HepG2 (cell line): Measurements from ENCODE around the gene MAP3K14. TPM values are rescaled to one million over a fixed set of nuclear protein-coding genes. Genes with fewer than 3 reads are reported as not detected.

Experiments used
- AHR ChIP-seq: IDR thresholded peaks from 2 replicates; pipeline ENCODE4 v1.6.1; 2018; ENCODE audit warnings: missing genetic modification reagents, missing compliant biosample characterization
- ASH2L ChIP-seq: fragments of 300-600, 200-600 bp; sonication (generic); IDR thresholded peaks from 2 replicates; pipeline ENCODE4 v1.7.0; 2017; ENCODE audit warnings: low read depth, mild to moderate bottlenecking, moderate library complexity, mixed read lengths, low read length; ENCODE audit not compliant: insufficient read length
- HCFC1 ChIP-seq: fragments of 150-350 bp; IDR thresholded peaks from 2 replicates; pipeline ENCODE4 v1.6.1; 2014; ENCODE audit warnings: low read depth, low read length
- HHEX ChIP-seq: IDR thresholded peaks from 2 replicates; pipeline ENCODE4 v1.6.1; 2016; ENCODE audit warnings: control low read depth
- HIVEP1 ChIP-seq: sonication (generic); formaldehyde crosslinking; IDR thresholded peaks from 2 replicates; pipeline ENCODE4 v1.4.0; 2020; ENCODE audit warnings: mild to moderate bottlenecking, missing genetic modification reagents
- LCORL ChIP-seq, 2 experiments: fragments of 450-650 bp in 1 of 2; sonication (generic) in 1 of 2; formaldehyde crosslinking in 1 of 2; IDR thresholded peaks; 2 replicates each; pipeline versions ENCODE4 v1.5.0 to v1.6.1; 2017 to 2020; ENCODE audit warnings: antibody characterized with exemption in 1 of 2, missing genetic modification reagents in 1 of 2
- MEIS2 ChIP-seq: sonication (generic); formaldehyde crosslinking; IDR thresholded peaks from 2 replicates; pipeline ENCODE4 v1.9.0; 2021; ENCODE audit warnings: mild to moderate bottlenecking, missing genetic modification reagents
- PTBP1 ChIP-seq: fragments of 200-400 bp; formaldehyde crosslinking; IDR thresholded peaks from 2 replicates; pipeline ENCODE4 v1.6.1; 2018; ENCODE audit warnings: low read length, low read depth; ENCODE audit not compliant: poor library complexity, severe bottlenecking
- RELA ChIP-seq: sonication (generic); formaldehyde crosslinking; IDR thresholded peaks from 2 replicates; pipeline ENCODE4 v1.4.0; 2020; ENCODE audit warnings: missing genetic modification reagents
- SMARCE1 ChIP-seq: fragments of 450-650 bp; IDR thresholded peaks from 2 replicates; pipeline ENCODE4 v1.6.1; 2017; ENCODE audit warnings: borderline replicate concordance
- SSRP1 ChIP-seq: IDR thresholded peaks from 2 replicates; pipeline ENCODE4 v1.6.1; 2016; ENCODE audit warnings: control low read depth
- TCF7L2 ChIP-seq: IDR thresholded peaks from 2 replicates; pipeline ENCODE4 v1.6.1; 2011; ENCODE audit warnings: mild to moderate bottlenecking, low read depth, low read length, moderate library complexity
- ZFP37 ChIP-seq: sonication (generic); formaldehyde crosslinking; IDR thresholded peaks from 2 replicates; pipeline ENCODE4 v1.4.0; 2020; ENCODE audit warnings: missing genetic modification reagents, borderline replicate concordance
- ZNF235 ChIP-seq: sonication (generic); formaldehyde crosslinking; IDR thresholded peaks from 2 replicates; pipeline ENCODE4 v1.8.1; 2023; ENCODE audit warnings: mild to moderate bottlenecking, missing genetic modification reagents, borderline replicate concordance
- polyA plus RNA-seq, 8 experiments: library from polyadenylated mRNA; depleted of rRNA in 3 of 8; stranded (reverse) in 7 of 8; unstranded in 1 of 8; fragments of >200 nt; fragmentation: Illumina TruSeq in 4 of 8; extraction: Trizol in 4 of 8; gene quantifications; 2 replicates each; pipeline versions ENCODE4 v1.2.1 to v1.2.3, GENCODE V29; 2011 to 2016; ENCODE audit warnings: low read depth in 4 of 8, missing spikeins in 1 of 8, mixed read lengths in 1 of 8; ENCODE audit not compliant: insufficient read depth in 1 of 8
- total RNA-seq, 5 experiments: library from RNA; depleted of rRNA; stranded (reverse); fragments of >200 nt; fragmentation: Illumina TruSeq; extraction: Trizol; gene quantifications; 2 replicates each; pipeline ENCODE4 v1.2.3, GENCODE V29; 2016; ENCODE audit warnings: low read depth in 1 of 5
- TF ChIP-seq, protein P1 (sequence below): sonication (generic); formaldehyde crosslinking; IDR thresholded peaks from 2 replicates; pipeline ENCODE4 v1.4.0; 2020; ENCODE audit warnings: missing genetic modification reagents
- TF ChIP-seq, protein P2 (sequence below): sonication (generic); formaldehyde crosslinking; IDR thresholded peaks from 2 replicates; pipeline ENCODE4 v1.4.0; 2020; ENCODE audit warnings: low read depth, missing genetic modification reagents
- TF ChIP-seq, protein P3 (sequence below): sonication (generic); formaldehyde crosslinking; IDR thresholded peaks from 2 replicates; pipeline ENCODE4 v1.5.1; 2020; ENCODE audit warnings: missing genetic modification reagents, mild to moderate bottlenecking, borderline replicate concordance
- TF ChIP-seq, protein P4 (sequence below): sonication (generic); formaldehyde crosslinking; IDR thresholded peaks from 2 replicates; pipeline ENCODE4 v1.5.1; 2020; ENCODE audit warnings: mild to moderate bottlenecking, missing genetic modification reagents

Gene MAP3K14
- total and polyA plus RNA-seq, 2 of the 13 experiments (the other 11 are each of a cell fraction or from before 2014, with no cell fraction given) = 2.6 TPM

DNA sequence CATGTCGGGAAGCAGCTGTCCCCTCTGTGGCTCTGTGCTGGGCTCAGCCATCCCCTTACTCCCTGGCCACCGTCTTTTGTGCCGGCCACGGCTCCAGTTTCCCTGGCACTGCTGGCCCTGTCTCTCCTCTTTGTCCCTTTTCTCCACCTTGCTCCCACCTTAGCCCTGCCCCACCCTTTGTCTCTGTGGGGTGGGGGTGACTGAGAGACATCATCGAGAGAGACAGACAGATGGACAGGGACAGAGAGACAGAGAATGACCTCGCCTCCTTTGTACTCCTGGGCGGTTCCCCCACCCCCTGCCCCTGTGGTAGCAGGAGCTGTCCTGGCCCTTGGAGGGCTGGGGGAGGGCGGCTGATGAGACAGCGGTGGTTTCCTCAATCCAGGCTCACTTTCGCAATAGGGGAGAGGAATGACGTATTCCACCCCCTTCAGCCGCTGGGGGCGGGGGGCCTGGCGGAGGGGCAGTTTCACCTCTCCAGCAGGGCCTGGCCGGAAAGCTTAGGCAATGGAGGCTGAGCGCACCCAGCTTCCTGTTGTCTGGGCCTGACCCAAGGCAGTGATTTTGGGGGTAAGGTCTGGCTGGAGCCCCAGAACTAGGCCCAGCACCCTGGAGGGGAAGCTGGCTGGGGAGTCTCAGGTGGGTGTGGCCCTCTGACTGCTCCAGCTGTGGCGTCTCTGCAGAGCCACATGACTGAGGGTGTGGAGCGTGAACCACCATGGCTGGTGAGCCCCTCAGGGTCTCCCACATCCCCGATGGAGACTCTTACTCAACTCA lies 87.9 kb downstream of the MAP3K14 start (continued):
- TF ChIP-seq, protein P1, sequence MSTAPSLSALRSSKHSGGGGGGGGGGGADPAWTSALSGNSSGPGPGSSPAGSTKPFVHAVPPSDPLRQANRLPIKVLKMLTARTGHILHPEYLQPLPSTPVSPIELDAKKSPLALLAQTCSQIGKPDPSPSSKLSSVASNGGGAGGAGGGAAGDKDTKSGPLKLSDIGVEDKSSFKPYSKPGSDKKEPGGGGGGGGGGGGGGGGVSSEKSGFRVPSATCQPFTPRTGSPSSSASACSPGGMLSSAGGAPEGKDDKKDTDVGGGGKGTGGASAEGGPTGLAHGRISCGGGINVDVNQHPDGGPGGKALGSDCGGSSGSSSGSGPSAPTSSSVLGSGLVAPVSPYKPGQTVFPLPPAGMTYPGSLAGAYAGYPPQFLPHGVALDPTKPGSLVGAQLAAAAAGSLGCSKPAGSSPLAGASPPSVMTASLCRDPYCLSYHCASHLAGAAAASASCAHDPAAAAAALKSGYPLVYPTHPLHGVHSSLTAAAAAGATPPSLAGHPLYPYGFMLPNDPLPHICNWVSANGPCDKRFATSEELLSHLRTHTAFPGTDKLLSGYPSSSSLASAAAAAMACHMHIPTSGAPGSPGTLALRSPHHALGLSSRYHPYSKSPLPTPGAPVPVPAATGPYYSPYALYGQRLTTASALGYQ = no peak
- TF ChIP-seq SSRP1 (CRISPR knock-in tag) (no peak), HHEX (no peak), PTBP1 (peak; percentile 35), ASH2L (no peak), MEIS2 (CRISPR knock-in tag) (no peak), HIVEP1 (CRISPR knock-in tag) (peak; percentile 36; the same call in 1 of the 2 replicates), TCF7L2 (no peak), ZFP37 (no peak), LCORL (IDR thresholded peaks at IDR 0.05) (no peak), LCORL (CRISPR knock-in tag; IDR thresholded peaks at IDR 0.05) (peak; percentile 91), ZNF235 (CRISPR knock-in tag) (no peak), AHR (CRISPR knock-in tag) (0 out of 2 replicates have a peak, but pooled peaks have one; percentile 42), SMARCE1 (no peak), RELA (CRISPR knock-in tag) (0 out of 2 replicates have a peak, but pooled peaks have one; percentile 79), HCFC1 (no peak)
- TF ChIP-seq, protein P2, sequence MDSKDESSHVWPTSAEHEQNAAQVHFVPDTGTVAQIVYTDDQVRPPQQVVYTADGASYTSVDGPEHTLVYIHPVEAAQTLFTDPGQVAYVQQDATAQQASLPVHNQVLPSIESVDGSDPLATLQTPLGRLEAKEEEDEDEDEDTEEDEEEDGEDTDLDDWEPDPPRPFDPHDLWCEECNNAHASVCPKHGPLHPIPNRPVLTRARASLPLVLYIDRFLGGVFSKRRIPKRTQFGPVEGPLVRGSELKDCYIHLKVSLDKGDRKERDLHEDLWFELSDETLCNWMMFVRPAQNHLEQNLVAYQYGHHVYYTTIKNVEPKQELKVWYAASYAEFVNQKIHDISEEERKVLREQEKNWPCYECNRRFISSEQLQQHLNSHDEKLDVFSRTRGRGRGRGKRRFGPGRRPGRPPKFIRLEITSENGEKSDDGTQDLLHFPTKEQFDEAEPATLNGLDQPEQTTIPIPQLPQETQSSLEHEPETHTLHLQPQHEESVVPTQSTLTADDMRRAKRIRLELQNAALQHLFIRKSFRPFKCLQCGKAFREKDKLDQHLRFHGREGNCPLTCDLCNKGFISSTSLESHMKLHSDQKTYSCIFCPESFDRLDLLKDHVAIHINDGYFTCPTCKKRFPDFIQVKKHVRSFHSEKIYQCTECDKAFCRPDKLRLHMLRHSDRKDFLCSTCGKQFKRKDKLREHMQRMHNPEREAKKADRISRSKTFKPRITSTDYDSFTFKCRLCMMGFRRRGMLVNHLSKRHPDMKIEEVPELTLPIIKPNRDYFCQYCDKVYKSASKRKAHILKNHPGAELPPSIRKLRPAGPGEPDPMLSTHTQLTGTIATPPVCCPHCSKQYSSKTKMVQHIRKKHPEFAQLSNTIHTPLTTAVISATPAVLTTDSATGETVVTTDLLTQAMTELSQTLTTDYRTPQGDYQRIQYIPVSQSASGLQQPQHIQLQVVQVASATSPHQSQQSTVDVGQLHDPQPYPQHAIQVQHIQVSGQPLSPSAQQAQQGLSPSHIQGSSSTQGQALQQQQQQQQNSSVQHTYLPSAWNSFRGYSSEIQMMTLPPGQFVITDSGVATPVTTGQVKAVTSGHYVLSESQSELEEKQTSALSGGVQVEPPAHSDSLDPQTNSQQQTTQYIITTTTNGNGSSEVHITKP (CRISPR knock-in tag) = peak; percentile 22; the same call in 1 of the 2 replicates
- TF ChIP-seq, protein P3, sequence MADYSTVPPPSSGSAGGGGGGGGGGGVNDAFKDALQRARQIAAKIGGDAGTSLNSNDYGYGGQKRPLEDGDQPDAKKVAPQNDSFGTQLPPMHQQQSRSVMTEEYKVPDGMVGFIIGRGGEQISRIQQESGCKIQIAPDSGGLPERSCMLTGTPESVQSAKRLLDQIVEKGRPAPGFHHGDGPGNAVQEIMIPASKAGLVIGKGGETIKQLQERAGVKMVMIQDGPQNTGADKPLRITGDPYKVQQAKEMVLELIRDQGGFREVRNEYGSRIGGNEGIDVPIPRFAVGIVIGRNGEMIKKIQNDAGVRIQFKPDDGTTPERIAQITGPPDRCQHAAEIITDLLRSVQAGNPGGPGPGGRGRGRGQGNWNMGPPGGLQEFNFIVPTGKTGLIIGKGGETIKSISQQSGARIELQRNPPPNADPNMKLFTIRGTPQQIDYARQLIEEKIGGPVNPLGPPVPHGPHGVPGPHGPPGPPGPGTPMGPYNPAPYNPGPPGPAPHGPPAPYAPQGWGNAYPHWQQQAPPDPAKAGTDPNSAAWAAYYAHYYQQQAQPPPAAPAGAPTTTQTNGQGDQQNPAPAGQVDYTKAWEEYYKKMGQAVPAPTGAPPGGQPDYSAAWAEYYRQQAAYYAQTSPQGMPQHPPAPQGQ = no peak
- TF ChIP-seq, protein P4, sequence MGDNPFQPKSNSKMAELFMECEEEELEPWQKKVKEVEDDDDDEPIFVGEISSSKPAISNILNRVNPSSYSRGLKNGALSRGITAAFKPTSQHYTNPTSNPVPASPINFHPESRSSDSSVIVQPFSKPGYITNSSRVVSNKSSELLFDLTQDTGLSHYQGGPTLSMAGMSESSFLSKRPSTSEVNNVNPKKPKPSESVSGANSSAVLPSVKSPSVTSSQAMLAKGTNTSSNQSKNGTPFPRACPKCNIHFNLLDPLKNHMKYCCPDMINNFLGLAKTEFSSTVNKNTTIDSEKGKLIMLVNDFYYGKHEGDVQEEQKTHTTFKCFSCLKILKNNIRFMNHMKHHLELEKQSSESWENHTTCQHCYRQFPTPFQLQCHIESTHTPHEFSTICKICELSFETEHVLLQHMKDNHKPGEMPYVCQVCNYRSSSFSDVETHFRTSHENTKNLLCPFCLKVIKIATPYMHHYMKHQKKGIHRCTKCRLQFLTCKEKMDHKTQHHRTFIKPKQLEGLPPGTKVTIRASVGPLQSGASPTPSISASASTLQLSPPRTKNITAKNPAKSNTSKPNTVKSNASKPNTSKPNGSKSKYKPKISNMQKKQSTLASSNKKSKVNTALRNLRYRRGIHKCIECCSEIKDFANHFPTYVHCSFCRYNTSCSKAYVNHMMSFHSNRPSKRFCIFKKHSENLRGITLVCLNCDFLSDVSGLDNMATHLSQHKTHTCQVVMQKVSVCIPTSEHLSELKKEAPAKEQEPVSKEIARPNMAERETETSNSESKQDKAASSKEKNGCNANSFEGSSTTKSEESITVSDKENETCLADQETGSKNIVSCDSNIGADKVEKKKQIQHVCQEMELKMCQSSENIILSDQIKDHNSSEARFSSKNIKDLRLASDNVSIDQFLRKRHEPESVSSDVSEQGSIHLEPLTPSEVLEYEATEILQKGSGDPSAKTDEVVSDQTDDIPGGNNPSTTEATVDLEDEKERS = no peak
